Sigmoid colon (tissue), 4 donors: ENCODE results near the gene TREML4.
"Not testable (repeated sequence)": the region's sequence is repeated elsewhere in the genome, so short reads cannot be mapped to it uniquely, and the experiment has no call there.

Experiments used
- EP300 ChIP-seq, 4 donors: sonication (generic); formaldehyde crosslinking; IDR thresholded peaks; one replicate each; pipeline ENCODE4 v1.6.1; 2017; ENCODE audit warnings: antibody characterized with exemption in 4 of 4
- POLR2A ChIP-seq, 2 donors: fragments of 450-650 bp; IDR thresholded peaks; one replicate each; pipeline ENCODE4 v1.6.1; 2016; ENCODE audit warnings: antibody characterized with exemption in 2 of 2, mild to moderate bottlenecking in 2 of 2, moderate library complexity in 2 of 2
- TF ChIP-seq, protein P1 (sequence below), 4 experiments: fragments of 450-650 bp in 3 of 4; fragments of 200-600 bp in 1 of 4; IDR thresholded peaks; one replicate each; pipeline ENCODE4 v1.5.1; 2016 to 2019; ENCODE audit warnings: antibody characterized with exemption in 4 of 4, mild to moderate bottlenecking in 3 of 4, moderate library complexity in 2 of 4

DNA sequence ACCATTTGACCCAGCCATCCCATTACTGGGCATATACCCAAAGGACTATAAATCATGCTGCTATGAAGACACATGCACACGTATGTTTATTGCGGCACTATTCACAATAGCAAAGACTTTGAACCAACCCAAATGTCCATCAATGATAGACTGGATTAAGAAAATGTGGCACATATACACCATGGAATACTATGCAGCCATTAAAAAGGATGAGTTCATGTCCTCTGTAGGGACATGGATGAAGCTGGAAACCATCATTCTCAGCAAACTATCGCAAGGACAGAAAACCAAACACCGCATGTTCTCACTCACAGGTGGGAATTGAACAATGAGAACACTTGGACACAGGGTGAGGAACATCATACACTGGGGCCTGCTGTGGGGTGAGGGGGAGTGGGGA lies 18.4 kb downstream of the TREML4 start:
- TF ChIP-seq, protein P1, sequence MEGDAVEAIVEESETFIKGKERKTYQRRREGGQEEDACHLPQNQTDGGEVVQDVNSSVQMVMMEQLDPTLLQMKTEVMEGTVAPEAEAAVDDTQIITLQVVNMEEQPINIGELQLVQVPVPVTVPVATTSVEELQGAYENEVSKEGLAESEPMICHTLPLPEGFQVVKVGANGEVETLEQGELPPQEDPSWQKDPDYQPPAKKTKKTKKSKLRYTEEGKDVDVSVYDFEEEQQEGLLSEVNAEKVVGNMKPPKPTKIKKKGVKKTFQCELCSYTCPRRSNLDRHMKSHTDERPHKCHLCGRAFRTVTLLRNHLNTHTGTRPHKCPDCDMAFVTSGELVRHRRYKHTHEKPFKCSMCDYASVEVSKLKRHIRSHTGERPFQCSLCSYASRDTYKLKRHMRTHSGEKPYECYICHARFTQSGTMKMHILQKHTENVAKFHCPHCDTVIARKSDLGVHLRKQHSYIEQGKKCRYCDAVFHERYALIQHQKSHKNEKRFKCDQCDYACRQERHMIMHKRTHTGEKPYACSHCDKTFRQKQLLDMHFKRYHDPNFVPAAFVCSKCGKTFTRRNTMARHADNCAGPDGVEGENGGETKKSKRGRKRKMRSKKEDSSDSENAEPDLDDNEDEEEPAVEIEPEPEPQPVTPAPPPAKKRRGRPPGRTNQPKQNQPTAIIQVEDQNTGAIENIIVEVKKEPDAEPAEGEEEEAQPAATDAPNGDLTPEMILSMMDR (IDR thresholded peaks at IDR 0.05): not testable (repeated sequence)
- TF ChIP-seq EP300, POLR2A (IDR thresholded peaks at IDR 0.05): not testable (repeated sequence)
